Upper lobe of left lung (tissue), 4 donors: Measurements from ENCODE around the gene DLAT.

ENCODE experiments used
- EP300 ChIP-seq, 4 donors: sonication (generic); formaldehyde crosslinking; IDR thresholded peaks; one replicate each; pipeline ENCODE4 v1.5.1; 2017; ENCODE audit warnings: antibody characterized with exemption in 4 of 4, control low read depth in 2 of 4
- POLR2A ChIP-seq, 4 donors: fragments of 450-650 bp; IDR thresholded peaks; one replicate each; pipeline ENCODE4 v1.5.1; 2016 to 2017; ENCODE audit warnings: antibody characterized with exemption in 4 of 4, mild to moderate bottlenecking in 2 of 4
- TF ChIP-seq, protein P1 (sequence below), 6 experiments: fragments of 450-650 bp in 4 of 6; fragments of 200-600 bp in 2 of 6; sonication (generic) in 2 of 6; IDR thresholded peaks; one replicate each; pipeline ENCODE4 v1.5.1; 2016 to 2019; ENCODE audit warnings: antibody characterized with exemption in 6 of 6

DNA sequence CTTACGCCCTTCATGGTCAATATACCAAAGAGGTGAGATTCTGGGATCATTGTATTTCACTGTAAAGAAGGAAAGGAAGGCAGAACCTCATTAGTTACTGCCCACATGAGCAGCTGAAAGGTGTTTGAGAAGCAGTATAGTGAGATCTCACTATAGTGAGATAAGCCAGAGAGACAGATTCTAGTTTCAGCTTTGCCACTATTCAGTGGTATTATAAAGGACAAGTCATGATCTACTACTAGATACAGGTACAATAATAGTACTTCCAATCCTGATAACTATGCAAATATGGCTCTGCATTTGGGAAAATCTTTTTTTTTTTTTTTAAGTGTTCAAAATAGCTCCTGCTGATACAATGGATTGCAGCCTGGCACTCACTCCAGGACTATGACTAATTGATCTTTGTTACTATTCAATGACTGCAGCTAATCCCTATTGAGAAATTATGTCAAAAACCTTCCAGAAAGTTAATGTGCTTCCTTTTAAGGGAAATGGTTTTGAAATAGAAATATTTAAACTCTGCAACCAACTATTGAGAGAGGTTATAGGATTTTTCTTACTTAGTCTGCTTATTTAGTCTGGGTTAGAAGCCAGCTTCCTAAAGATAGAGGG is 8.3 kb upstream of the DLAT start:
- TF ChIP-seq, protein P1, sequence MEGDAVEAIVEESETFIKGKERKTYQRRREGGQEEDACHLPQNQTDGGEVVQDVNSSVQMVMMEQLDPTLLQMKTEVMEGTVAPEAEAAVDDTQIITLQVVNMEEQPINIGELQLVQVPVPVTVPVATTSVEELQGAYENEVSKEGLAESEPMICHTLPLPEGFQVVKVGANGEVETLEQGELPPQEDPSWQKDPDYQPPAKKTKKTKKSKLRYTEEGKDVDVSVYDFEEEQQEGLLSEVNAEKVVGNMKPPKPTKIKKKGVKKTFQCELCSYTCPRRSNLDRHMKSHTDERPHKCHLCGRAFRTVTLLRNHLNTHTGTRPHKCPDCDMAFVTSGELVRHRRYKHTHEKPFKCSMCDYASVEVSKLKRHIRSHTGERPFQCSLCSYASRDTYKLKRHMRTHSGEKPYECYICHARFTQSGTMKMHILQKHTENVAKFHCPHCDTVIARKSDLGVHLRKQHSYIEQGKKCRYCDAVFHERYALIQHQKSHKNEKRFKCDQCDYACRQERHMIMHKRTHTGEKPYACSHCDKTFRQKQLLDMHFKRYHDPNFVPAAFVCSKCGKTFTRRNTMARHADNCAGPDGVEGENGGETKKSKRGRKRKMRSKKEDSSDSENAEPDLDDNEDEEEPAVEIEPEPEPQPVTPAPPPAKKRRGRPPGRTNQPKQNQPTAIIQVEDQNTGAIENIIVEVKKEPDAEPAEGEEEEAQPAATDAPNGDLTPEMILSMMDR (IDR thresholded peaks at IDR 0.05): no peak
- no peak for TF ChIP-seq EP300 (IDR thresholded peaks at IDR 0.05)
- no peak for TF ChIP-seq POLR2A (IDR thresholded peaks at IDR 0.05)
